OCI-LY3 (cell line): ENCODE results near the gene OR2T2.
"Not testable (repeated sequence)": the region's sequence is repeated elsewhere in the genome, so short reads cannot be mapped to it uniquely, and the experiment has no call there.

Experiments used
- H2AFZ ChIP-seq: fragments of 200-600, 300-600 bp; shearing (Covaris generic); 2 replicates; pipeline ENCODE4 v1.6.0; 2014; ENCODE audit warnings: antibody characterized with exemption, low read depth, low read length
- H3K27ac ChIP-seq: fragments of 200-600, 300-600 bp; sonication (generic); 2 replicates; pipeline ENCODE4 v1.5.1; 2014; ENCODE audit warnings: mild to moderate bottlenecking, low read length, moderate library complexity, mixed read lengths
- H3K27me3 ChIP-seq: fragments of 200-600, 300-600 bp; sonication (generic); 2 replicates; pipeline ENCODE4 v1.6.1; 2014; ENCODE audit warnings: low read depth, low read length, mixed read lengths
- H3K36me3 ChIP-seq: fragments of 200-600, 300-600 bp; sonication (generic); replicated peaks from 2 replicates; pipeline ENCODE3; 2014; ENCODE audit warnings: low read depth, low read length, mixed read lengths
- H3K4me1 ChIP-seq: fragments of 300-600, 200-600 bp; sonication (generic); 2 replicates; pipeline ENCODE4 v1.6.1; 2014; ENCODE audit warnings: low read length, mixed read lengths
- H3K4me2 ChIP-seq: fragments of 200-600, 300-600 bp; sonication (generic); 2 replicates; pipeline ENCODE4 v1.6.1; 2014; ENCODE audit warnings: low read length, mixed read lengths
- H3K4me3 ChIP-seq: fragments of 300-600, 200-600 bp; sonication (generic); 2 replicates; pipeline ENCODE4 v1.5.1; 2014; ENCODE audit warnings: antibody characterized with exemption, mild to moderate bottlenecking, low read length, moderate library complexity
- H3K79me2 ChIP-seq: fragments of 300-600, 200-600 bp; shearing (Covaris generic); 2 replicates; pipeline ENCODE4 v1.6.1; 2014; ENCODE audit warnings: mild to moderate bottlenecking, low read length, mixed read lengths
- H3K9ac ChIP-seq: fragments of 300-600, 200-600 bp; shearing (Covaris generic); 2 replicates; pipeline ENCODE4 v1.6.0; 2014; ENCODE audit warnings: mild to moderate bottlenecking, low read length, moderate library complexity
- H3K9me3 ChIP-seq: fragments of 200-600, 300-600 bp; shearing (Covaris generic); 2 replicates; pipeline ENCODE4 v1.6.1; 2014; ENCODE audit warnings: low read length, mixed read lengths; ENCODE audit not compliant: insufficient read depth
- H4K20me1 ChIP-seq: fragments of 200-600, 300-600 bp; sonication (generic); 2 replicates; pipeline ENCODE4 v1.6.1; 2016; ENCODE audit warnings: low read length, mixed read lengths; ENCODE audit not compliant: insufficient read depth
- CTCF ChIP-seq: fragments of 200-600, 300-600 bp; sonication (generic); IDR thresholded peaks from 2 replicates; pipeline ENCODE4 v1.5.1; 2014; ENCODE audit warnings: antibody characterized with exemption, low read length, low read depth
- EZH2phosphoT487 ChIP-seq: fragments of 200-600 bp; shearing (Covaris generic); IDR thresholded peaks from 2 replicates; pipeline ENCODE4 v1.6.1; 2018; ENCODE audit warnings: antibody characterized with exemption, mixed run types, low read depth

Gene OR2T2, protein sequence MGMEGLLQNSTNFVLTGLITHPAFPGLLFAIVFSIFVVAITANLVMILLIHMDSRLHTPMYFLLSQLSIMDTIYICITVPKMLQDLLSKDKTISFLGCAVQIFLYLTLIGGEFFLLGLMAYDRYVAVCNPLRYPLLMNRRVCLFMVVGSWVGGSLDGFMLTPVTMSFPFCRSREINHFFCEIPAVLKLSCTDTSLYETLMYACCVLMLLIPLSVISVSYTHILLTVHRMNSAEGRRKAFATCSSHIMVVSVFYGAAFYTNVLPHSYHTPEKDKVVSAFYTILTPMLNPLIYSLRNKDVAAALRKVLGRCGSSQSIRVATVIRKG

DNA sequence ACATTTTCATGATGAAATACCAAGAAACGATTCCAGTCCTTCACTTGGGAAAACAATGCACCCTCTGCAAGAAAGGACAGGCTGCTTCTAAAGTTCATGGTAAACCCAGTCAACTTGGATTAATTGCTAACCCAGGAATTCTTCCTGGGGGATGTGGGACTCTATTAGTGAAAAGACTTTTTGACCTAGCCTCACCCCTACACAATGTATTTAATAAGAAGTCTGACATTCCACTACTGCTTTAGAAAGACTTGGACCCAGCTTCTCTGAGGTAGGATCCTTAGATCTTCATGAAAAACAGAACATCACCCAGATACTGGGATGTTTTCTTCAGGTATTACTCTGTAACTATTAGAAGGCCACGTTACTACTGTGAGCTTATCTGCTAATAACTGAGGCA, at the start of gene OR2T2:
Gene OR2T2 (plus strand): TSS at position 239 of the 400 bp plus-strand sequence. CDS start 7,161 bp downstream, outside the sequence.
- not testable (repeated sequence) for H3K9ac ChIP-seq, H3K9me3 ChIP-seq, H3K4me3 ChIP-seq, H3K36me3 ChIP-seq, H3K4me2 ChIP-seq, H4K20me1 ChIP-seq, H3K27me3 ChIP-seq, H3K27ac ChIP-seq, H3K79me2 ChIP-seq, H2AFZ ChIP-seq
- H3K4me1 ChIP-seq, result peaks cover 15% of the 10 kb centered on the region

DNA sequence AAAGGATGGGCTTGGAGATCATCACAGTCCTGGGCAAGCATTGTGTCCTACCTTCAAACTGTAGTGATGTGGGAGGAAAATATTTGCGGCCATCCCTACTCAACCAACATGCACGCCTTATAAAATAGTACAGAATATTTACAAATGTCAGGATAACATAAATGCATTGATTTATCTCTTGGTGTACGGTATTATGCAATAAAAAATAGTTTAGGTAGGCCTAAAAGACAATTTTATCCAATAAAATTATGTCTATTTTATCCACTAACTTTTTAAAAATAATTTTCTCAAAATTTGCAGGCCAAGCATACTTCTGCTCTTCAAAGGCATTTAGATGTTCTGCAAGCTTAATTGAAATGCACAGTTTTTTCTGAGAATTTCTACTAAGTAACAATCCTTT, 42.7 kb upstream of the OR2T2 start, which contains the start of gene OR2T1:
Gene OR2T1 (plus strand): TSS at position 301 of the 400 bp plus-strand sequence. CDS start 3,100 bp downstream, outside the sequence.
- Histone ChIP-seq H3K27me3 (peaks cover 7% of the 10 kb centered on the region; the same call in 1 of the 2 replicates), H3K9me3 (no peaks in the 10 kb centered on the region), H4K20me1 (no peaks in the 10 kb centered on the region), H3K36me3 (no peaks in the 10 kb centered on the region), H2AFZ (no peak within 1 kb of the TSS), H3K4me2 (no peak within 1 kb of the TSS), H3K79me2 (no peaks in the 10 kb centered on the region), H3K4me3 (no peak within 1 kb of the TSS), H3K4me1 (no peaks in the 10 kb centered on the region), H3K9ac (no peak within 1 kb of the TSS), H3K27ac (no peak within 1 kb of the TSS)
- TF ChIP-seq CTCF (no peak), EZH2phosphoT487 (no peak)

DNA sequence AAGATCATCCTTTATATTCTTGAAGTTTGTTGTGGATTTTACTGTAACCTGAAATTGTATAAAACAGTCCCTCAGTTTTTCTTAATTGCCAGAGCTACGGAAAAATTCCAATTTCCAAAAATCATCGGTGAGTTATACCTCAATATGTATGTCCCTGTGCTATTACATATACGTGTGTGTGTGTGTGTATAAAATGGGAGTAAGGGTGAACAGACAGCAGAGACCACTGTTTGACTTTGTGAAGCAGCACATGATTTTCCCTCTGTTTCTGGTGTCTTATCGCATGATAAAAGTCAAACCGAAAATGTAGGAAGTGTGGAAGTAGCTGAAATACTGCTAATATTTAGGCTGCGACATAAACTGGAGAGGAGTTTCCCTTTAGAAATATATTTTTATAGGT, 41.4 kb upstream of the OR2T2 start:
- Histone ChIP-seq H3K27me3 (peaks cover 7% of the 10 kb centered on the region; the same call in 1 of the 2 replicates), H3K4me1 (no peaks in the 10 kb centered on the region), H3K27ac (no peak overlapping the region), H3K79me2 (no peaks in the 10 kb centered on the region), H3K9ac (no peak overlapping the region), H3K36me3 (no peaks in the 10 kb centered on the region), H4K20me1 (no peaks in the 10 kb centered on the region), H3K9me3 (0 out of 2 replicates have a peak, but pooled peaks cover 2% of the 10 kb centered on the region), H3K4me3 (no peak overlapping the region), H2AFZ (no peak overlapping the region), H3K4me2 (no peak overlapping the region)
- TF ChIP-seq CTCF (peak; percentile 58), EZH2phosphoT487 (no peak)

GRCh38 chr1:248406721-248407692, 38.4 kb upstream of the OR2T2 start:
- H3K36me3 ChIP-seq, result no peaks in the 10 kb centered on the region
- no peak overlapping the region for H3K9ac ChIP-seq
- H3K4me2 ChIP-seq, result no peak overlapping the region
- H2AFZ ChIP-seq, result no peak overlapping the region
- H3K27me3 ChIP-seq, result no peaks in the 10 kb centered on the region
- no peaks in the 10 kb centered on the region for H3K79me2 ChIP-seq
- no peak overlapping the region for H3K27ac ChIP-seq
- H3K4me3 ChIP-seq, result no peak overlapping the region
- H3K9me3 ChIP-seq, result 0 out of 2 replicates have a peak, but pooled peaks cover 5% of the 10 kb centered on the region
- H4K20me1 ChIP-seq, result no peaks in the 10 kb centered on the region
- H3K4me1 ChIP-seq, result no peaks in the 10 kb centered on the region
- TF ChIP-seq CTCF (no peak), EZH2phosphoT487 (no peak)
